Calu3 (cell line): ENCODE results near the gene FREM1. TPM values are rescaled to one million over a fixed set of nuclear protein-coding genes. Genes with fewer than 3 reads are reported as not detected.

Source experiments
- BruUV-seq: library from RNA; stranded (reverse); fragments of 400-500 nt; replicated peaks from 2 replicates; lab custom pipeline; 2021; lab: Mats Ljungman, UMichigan
- CTCF ChIA-PET: fragments of 300-600 bp; sonication (Branson Sonifier 250); formaldehyde crosslinking; loops from one replicate; lab custom pipeline; 2022; ENCODE audit warnings: antibody characterized with exemption; lab: Charles Lee
- DNase-seq: peaks from one replicate; pipeline ENCODE4 v3.0.0; 2022
- H3K27ac Mint-ChIP-seq: one replicate; pipeline ENCODE4 v1.8.0; 2022; ENCODE audit warnings: mixed read lengths; ENCODE audit not compliant: unreplicated experiment
- H3K27me3 Mint-ChIP-seq: one replicate; pipeline ENCODE4 v1.8.0; 2022; ENCODE audit warnings: mixed read lengths; ENCODE audit not compliant: unreplicated experiment
- H3K36me3 Mint-ChIP-seq: one replicate; pipeline ENCODE4 v1.8.0; 2022; ENCODE audit warnings: mild to moderate bottlenecking, moderate library complexity, mixed read lengths; ENCODE audit not compliant: insufficient read depth, unreplicated experiment
- H3K4me1 Mint-ChIP-seq: one replicate; pipeline ENCODE4 v1.8.0; 2022; ENCODE audit warnings: mild to moderate bottlenecking, low read depth, mixed read lengths; ENCODE audit not compliant: unreplicated experiment
- H3K4me3 Mint-ChIP-seq: one replicate; pipeline ENCODE4 v1.8.0; 2022; ENCODE audit warnings: mild to moderate bottlenecking, low read depth, moderate library complexity, mixed read lengths; ENCODE audit not compliant: unreplicated experiment
- H3K9me3 Mint-ChIP-seq: one replicate; pipeline ENCODE4 v1.8.0; 2022; ENCODE audit warnings: low read depth, mixed read lengths; ENCODE audit not compliant: unreplicated experiment
- intact Hi-C: fragments of 100-400 bp; cut with micrococcal nuclease; formaldehyde crosslinking; loops from one replicate; pipeline ENCODE4 v1.10.0; 2022; ENCODE audit not compliant: unreplicated experiment
- total RNA-seq: library from RNA; stranded (reverse); gene quantifications from 2 replicates; pipeline ENCODE4 v1.2.3, GENCODE V29; 2022
- TF ChIP-seq, protein P1 (sequence below): fragments of 200-600 bp; IDR thresholded peaks from one replicate; pipeline ENCODE4 v1.8.0; 2022; ENCODE audit warnings: antibody characterized with exemption; ENCODE audit not compliant: unreplicated experiment

Gene FREM1
- total RNA-seq, 1 experiment from 2014 or later, result not detected

DNA sequence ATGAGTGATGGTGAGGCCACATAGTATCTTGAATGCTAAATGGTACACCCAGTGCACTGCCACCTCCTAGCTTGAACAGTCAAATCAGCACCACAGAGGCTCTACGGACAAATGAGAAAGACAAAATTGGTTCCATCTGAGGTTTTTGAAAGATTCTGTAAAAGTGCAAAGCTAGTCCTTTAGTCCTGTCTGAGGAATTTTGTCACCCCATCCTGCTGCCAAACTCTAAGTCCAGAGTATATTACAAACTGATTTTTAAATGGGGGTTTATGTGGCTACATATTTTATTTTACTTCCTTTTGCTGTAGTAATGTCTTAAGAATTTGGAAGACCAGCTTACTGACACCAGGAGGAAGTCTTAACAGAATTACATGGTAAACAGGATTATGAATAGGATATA, 7.7 kb downstream of the FREM1 start:
- no TSS peak for BruUV-seq
- Mint-ChIP-seq H3K36me3 (no peaks in the 10 kb centered on the region), H3K4me1 (no peaks in the 10 kb centered on the region), H3K9me3 (no peaks in the 10 kb centered on the region), H3K27ac (no peak overlapping the region), H3K4me3 (no peak overlapping the region), H3K27me3 (no peaks in the 10 kb centered on the region)
- no peak for DNase-seq
- TF ChIP-seq, protein P1, sequence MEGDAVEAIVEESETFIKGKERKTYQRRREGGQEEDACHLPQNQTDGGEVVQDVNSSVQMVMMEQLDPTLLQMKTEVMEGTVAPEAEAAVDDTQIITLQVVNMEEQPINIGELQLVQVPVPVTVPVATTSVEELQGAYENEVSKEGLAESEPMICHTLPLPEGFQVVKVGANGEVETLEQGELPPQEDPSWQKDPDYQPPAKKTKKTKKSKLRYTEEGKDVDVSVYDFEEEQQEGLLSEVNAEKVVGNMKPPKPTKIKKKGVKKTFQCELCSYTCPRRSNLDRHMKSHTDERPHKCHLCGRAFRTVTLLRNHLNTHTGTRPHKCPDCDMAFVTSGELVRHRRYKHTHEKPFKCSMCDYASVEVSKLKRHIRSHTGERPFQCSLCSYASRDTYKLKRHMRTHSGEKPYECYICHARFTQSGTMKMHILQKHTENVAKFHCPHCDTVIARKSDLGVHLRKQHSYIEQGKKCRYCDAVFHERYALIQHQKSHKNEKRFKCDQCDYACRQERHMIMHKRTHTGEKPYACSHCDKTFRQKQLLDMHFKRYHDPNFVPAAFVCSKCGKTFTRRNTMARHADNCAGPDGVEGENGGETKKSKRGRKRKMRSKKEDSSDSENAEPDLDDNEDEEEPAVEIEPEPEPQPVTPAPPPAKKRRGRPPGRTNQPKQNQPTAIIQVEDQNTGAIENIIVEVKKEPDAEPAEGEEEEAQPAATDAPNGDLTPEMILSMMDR, result no peak
- CTCF ChIA-PET, result no interaction called here
- intact Hi-C loops, result no loop called here

DNA sequence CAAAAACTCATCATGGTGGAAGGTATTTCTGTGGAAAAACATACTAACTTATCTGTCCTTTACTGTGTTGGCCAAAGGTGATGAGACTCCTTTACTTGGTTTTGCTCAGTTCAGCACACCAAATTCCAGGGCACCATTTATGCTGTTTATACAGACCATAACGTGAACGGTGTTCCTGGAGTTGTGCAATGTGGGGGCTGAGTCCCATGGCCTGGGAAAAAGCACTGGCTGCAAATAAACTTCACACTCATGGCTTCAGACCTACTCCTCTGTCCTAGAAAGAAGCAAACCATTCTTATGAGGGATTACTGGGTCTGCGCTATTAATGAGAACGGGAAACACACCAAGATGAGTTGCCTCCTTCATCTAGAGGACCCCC, 10.4 kb downstream of the FREM1 start:
- no TSS peak for BruUV-seq

DNA sequence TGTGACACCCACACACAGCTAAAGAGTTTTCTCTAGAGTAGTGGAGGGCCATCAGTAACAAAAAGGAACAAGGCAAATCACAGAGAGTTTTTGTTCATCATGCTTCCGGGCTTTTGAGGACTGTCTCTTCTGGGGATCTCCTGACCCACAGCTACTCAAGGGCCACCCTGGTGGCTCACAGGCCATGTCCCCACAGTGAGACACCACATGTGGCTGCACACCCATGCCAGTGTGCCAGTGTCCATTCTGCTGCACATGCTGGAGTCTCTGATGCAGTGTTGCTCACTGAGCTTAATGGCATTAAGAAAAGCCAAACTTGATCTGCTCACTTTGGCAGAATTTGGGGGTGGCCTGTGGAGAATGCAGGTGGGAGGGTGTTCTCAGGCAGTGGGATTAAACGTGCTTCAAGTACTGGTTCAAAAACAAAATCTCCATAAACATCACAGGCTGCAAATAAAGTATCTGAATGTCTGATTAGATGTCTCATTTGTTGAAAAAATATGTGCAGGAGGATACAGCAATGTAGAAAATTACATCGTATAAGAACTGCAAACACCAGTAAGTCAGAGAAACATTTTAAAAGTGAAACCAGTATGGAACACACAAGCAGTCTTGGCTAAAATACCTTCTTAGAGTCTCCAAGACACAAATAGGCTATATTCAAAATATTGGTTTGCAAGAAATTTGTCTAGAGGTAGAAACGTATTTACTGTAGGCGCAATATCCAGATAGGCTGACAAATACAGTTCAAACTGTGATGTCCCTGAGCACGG, 11.0 kb downstream of the FREM1 start:
- Mint-ChIP-seq H3K4me1 (no peaks in the 10 kb centered on the region), H3K27me3 (no peaks in the 10 kb centered on the region), H3K36me3 (no peaks in the 10 kb centered on the region), H3K9me3 (no peaks in the 10 kb centered on the region), H3K4me3 (no peak overlapping the region), H3K27ac (no peak overlapping the region)
- intact Hi-C loops, result no loop called here
- no TSS peak for BruUV-seq
- TF ChIP-seq, protein P1, result no peak
- CTCF ChIA-PET, result no interaction called here
- no peak for DNase-seq

More for the DNA sequence above, 10.4 kb downstream of the FREM1 start:
- H3K27me3 Mint-ChIP-seq, result no peaks in the 10 kb centered on the region
- H3K4me1 Mint-ChIP-seq, result no peaks in the 10 kb centered on the region
- no peak overlapping the region for H3K27ac Mint-ChIP-seq
- intact Hi-C loops, result no loop called here
- TF ChIP-seq, protein P1, result no peak
- CTCF ChIA-PET, result no interaction called here
- no peaks in the 10 kb centered on the region for H3K9me3 Mint-ChIP-seq
- no peak overlapping the region for H3K4me3 Mint-ChIP-seq
- DNase-seq, result no peak
- no peaks in the 10 kb centered on the region for H3K36me3 Mint-ChIP-seq

DNA sequence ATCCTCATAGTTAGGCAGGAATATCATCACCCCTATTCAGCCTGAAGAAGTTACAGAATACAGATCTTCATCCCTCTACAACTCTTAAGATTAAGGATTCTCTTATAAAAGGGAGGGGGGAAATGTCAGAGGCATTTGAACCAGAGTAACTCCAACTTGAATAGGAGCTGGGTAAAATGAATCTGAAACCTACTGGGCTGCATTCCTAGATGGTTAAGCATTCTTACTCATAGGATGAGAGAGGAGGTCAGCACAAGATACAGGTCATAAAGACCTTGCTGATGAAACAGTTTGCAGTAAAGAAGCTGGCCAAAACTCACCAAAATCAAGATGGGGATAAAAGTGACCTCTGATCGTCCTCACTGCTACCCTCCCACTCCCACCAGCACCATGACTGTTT, 14.4 kb downstream of the FREM1 start:
- no peak for DNase-seq
- H3K27me3 Mint-ChIP-seq, result no peaks in the 10 kb centered on the region
- H3K9me3 Mint-ChIP-seq, result no peaks in the 10 kb centered on the region
- H3K27ac Mint-ChIP-seq, result no peak overlapping the region
- no peaks in the 10 kb centered on the region for H3K4me1 Mint-ChIP-seq
- TF ChIP-seq, protein P1, result no peak
- no peaks in the 10 kb centered on the region for H3K36me3 Mint-ChIP-seq
- no TSS peak for BruUV-seq
- intact Hi-C loops, result no loop called here
- H3K4me3 Mint-ChIP-seq, result no peak overlapping the region
- CTCF ChIA-PET, result interaction anchor here (1.4 kb wide), 1 partner anchor 12 kb away, joined by 3 read pairs; no protein-coding TSS in a partner anchor
